Urinary bladder (tissue), 4 donors: ENCODE results near the gene SEMA3B. TPM values are rescaled to one million over a fixed set of nuclear protein-coding genes. Genes with fewer than 3 reads are reported as not detected.

Source experiments
- DNase-seq: peaks from one replicate; pipeline ENCODE4 v3.0.0-alpha.2; 2015; ENCODE audit errors: extremely low spot score
- H3K27ac ChIP-seq: one replicate; pipeline ENCODE4 v1.5.1; 2013; ENCODE audit warnings: low read depth, mild to moderate bottlenecking, moderate library complexity
- H3K36me3 ChIP-seq: one replicate; pipeline ENCODE4 v1.6.1; 2013; ENCODE audit warnings: mild to moderate bottlenecking, moderate library complexity; ENCODE audit not compliant: insufficient read depth
- H3K4me1 ChIP-seq: one replicate; pipeline ENCODE4 v1.6.1; 2013; ENCODE audit warnings: mild to moderate bottlenecking, moderate library complexity; ENCODE audit not compliant: insufficient read depth
- H3K4me3 ChIP-seq: one replicate; pipeline ENCODE4 v1.5.1; 2013; ENCODE audit warnings: low read depth, low read length
- WGBS: extraction: QIAGEN DNeasy Blood & Tissue Kit; methylation state at CpG from one replicate; pipeline ENCODE4 v1.1.7; 2013; 5-methylcytosine and 5-hydroxymethylcytosine counted together
- polyA plus RNA-seq: library from polyadenylated mRNA; stranded (reverse); fragments of 200-250 nt; gene quantifications from one replicate; pipeline ENCODE4 v1.2.3, GENCODE V29; 2013
- total RNA-seq: library from RNA; depleted of rRNA; stranded (reverse); fragments of >200 nt; gene quantifications from one replicate; pipeline ENCODE4 v1.2.3, GENCODE V29; 2014
- donor health status: healthy with polysubstance abuse.
- donor health status: healthy.

SEMA3B gene
- total and polyA plus RNA-seq, 2 donors, result 35.5 to 63.4 TPM

DNA sequence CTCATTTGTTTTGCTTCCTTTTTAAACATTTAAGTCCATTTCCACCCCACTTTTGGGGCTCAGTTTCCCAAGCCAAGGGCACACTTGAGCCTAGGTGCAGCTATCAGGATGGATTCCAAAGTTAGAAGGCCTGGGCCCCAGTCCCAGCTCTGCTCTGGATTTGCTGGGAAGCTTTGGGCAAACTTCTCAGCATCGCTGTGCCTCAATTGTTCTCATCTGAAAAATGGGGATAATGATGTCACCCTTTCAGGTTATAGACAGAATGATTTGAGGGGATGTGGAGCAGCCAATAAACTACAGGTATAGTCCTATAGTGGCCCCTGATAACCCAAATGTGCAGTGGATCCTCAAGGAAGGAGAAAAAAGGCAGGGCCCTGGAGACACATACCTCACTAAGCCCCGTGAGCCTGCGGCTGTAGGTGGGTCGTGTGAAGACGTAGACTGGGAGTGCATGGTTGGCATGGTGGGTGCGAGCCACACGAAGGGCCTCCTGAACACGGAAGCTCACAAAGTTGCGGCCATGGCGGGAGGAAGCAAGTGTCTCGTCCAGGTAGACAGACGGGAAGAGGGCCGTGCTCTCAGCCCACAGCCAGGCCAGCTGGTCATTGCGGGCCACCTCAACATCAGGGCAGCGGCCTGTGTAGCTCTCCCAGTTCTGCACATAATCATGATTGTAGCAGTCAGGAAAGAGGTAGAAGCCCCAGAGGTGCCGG is 50.4 kb downstream of the SEMA3B start:
- Histone ChIP-seq H3K4me1 (no peaks in the 10 kb centered on the region), H3K36me3 (no peaks in the 10 kb centered on the region), H3K4me3 (no peak overlapping the region), H3K27ac (no peak overlapping the region)
- 86% methylated on average over 16 of the region's 16 CpGs for WGBS
- no peak for DNase-seq

DNA sequence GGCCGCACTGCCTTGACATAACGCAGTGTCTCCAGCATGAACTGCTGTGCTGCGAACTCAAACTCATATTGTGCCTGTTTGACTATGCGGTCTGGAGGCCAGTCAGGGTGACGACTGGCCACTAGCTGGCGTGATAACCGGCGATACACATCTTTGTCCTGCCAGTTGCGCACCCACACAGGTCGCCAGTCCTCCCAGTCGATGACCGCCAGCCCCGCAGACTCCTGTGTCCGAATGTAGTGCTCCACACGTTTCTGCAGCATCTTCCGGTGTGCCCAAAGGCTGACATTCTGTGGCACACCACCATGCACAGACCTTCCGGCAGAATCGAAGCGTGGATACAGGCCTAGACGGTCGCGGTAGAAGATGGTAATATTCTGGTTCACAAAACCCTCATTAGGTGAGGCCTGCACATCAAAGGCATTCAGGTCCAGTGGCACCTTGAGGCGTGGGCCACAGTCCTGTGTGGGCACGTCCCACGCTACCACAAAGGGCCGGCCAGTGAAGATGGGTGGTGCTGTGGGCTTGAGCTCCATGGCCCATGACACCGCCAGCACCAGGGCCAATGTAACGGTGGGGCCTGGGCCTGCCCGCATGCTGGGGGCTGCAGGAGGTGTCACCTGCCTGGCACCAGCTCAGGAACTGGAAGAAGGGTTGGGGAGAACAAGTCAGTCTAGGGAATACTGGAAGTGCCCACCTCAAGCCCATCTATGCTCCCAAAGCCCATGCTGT is 51.1 kb downstream of the SEMA3B start:
- 78% methylated on average over 29 of the region's 29 CpGs for WGBS
- Histone ChIP-seq H3K36me3 (no peaks in the 10 kb centered on the region), H3K4me1 (no peaks in the 10 kb centered on the region), H3K4me3 (peak overlapping the region; percentile 58), H3K27ac (no peak overlapping the region)
- no peak for DNase-seq

DNA sequence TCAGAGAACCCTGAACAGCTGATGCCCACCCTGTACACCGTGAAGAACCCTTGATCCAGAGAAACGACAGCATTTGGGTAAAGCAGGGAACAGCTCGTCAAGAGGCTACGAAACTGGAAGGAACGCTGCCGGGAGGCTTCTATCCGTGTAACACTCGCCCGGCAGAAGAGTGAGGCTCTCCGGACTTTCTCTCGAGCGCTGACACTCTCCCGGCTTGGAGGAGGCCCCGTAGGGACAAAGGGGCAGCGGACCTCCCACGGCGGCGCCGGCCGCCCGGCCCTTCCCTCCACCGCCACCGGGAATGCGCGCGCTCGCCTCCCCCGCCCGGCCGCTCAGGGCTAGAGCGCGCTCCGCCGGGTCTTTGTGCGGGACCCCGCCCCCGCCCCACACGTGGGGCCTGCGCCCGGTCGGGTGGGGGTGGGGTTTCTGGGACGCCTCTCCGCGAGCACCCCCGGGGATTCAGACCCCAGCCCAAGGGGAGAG is 51.9 kb downstream of the SEMA3B start:
- WGBS, result under 1% methylated on average over 45 of the region's 45 CpGs
- no peak for DNase-seq

DNA sequence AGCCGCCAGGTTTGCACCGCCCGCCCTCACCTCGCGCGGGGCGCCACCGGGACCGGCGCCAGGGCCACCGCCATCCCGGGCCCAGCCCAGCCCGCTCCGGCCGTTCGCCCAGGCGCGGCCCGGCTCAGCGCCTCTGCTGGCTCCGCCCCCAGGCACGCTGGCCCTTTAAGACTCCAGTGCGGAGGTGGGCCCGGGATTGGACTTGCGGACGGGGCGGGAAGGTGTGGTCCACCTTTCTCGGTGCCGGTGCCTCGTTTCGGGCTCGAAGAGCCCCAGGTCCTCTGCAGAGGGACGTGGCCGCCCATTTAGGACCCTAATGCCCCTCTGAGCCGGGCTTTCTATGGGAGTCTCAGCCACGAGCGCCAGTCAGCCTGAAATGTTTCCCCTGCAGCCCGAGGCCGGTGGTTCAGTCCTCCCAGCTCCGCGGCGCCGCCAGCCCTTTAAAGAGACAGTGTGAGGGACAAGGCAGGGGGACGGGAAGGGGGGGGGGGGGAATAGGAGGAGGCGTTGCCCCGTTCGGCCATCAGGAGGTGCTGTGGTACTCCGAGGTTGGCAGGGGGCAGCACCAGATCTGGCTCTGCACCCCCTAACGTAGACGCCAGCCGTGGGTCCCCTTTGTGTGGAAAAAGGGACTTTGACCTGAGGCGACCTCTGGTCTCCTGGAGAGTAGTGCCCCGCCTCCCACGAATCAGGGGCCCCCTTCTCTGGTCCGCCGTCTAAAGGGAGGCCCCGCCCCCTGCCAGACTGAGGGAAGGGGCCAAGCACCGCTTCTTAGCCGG is 52.6 kb downstream of the SEMA3B start:
- WGBS, result 1% methylated on average over 58 of the region's 59 CpGs
- Histone ChIP-seq H3K36me3 (no peaks in the 10 kb centered on the region), H3K4me3 (peak overlapping the region; percentile 58), H3K27ac (peak overlapping the region; percentile 90), H3K4me1 (no peaks in the 10 kb centered on the region)
- peak; percentile 80 for DNase-seq

More for the DNA sequence above, 51.9 kb downstream of the SEMA3B start:
- Histone ChIP-seq H3K36me3 (no peaks in the 10 kb centered on the region), H3K4me3 (peak overlapping the region; percentile 58), H3K27ac (peak overlapping the region; percentile 90), H3K4me1 (no peaks in the 10 kb centered on the region)

DNA sequence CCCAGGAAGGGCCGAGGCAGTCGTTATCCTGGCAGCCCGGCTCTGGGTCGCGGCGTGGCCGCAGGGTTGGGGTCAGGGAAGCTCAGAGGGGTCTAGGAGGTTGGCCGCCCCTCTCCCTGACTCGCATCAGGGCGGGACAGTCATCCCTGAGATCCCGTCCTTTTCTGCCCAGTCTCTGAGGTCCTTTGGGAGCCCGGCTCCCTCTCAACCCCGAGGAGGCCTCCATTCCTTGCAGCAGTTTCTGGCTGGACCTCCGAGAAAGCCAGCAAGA is 53.1 kb downstream of the SEMA3B start:
- H3K4me1 ChIP-seq, result no peaks in the 10 kb centered on the region
- peak overlapping the region; percentile 58 for H3K4me3 ChIP-seq
- no peaks in the 10 kb centered on the region for H3K36me3 ChIP-seq
- peak overlapping the region; percentile 0 for H3K27ac ChIP-seq
- no peak for DNase-seq
- 10% methylated on average over 14 of the region's 14 CpGs for WGBS

DNA sequence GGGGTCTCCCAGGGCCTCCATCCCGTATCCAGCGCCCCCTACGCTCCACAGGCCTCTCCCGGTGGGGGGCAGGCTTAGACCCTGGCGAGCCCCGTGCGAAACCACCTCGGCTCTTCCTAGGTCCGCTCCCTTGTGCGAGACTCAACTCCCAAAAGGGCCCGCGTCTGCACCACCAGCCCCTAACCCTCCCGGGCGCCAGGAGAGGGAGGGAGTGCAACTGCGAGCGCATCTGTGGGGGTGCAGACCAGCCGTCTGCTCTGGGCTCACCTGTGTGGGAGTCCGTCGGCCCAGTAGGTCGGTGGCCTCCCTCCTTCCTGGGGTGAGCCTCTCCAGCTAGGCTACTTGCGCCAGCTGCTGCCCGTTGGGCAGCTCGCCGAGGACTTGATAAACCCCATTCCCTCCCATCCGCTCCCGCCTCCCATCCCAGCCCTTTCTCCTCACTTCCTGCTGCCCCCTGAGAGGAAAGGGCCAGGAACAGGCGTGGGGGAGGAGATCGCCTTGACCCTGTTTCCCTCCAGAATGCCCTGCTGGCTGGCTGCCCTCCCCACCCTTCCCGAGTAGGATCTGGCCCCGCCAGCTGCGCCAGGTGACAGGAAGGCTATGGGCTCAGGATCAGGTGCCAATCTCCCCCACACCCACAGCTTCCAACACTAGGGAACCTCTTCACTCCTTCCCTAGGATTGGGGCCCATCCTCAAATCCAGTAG is 53.6 kb downstream of the SEMA3B start, which contains the start of gene HYAL2:
Gene HYAL2, minus strand, starts transcription at position 360 of the 706 bp plus-strand sequence. CDS start 2,256 bp downstream, outside the sequence.
- no peak for DNase-seq
- WGBS, result 32% methylated on average over 31 of the region's 31 CpGs
- Histone ChIP-seq H3K4me3 (peak within 1 kb of the TSS; percentile 58), H3K36me3 (no peaks in the 10 kb centered on the region), H3K27ac (peak within 1 kb of the TSS; percentile 90), H3K4me1 (peaks cover 3% of the 10 kb centered on the region)

DNA sequence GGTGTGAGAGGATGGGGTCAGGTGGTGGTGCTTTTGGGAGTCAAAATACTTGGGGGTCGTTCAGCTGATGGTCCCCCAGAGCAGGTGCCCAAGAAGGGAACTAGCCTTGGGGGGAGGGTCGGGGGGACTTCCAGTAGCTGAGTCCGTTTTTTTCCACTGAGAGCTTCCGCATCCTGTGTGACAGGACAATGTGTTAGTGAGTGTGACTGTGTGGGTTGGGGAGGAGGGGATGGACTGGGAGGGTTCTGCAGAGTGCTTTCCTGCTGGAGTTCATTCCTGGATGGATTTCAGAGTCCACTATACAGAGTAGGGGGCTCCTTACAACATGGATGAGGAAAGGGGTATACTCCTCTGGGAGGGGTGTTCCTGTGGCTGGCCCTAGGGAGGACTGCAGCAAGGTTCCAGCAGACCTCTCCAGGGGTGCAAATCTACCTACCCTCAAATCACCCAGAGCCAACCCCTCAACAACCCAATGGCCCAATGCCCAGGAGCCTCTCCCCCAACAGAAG is 54.2 kb downstream of the SEMA3B start:
- Histone ChIP-seq H3K4me3 (no peak overlapping the region), H3K36me3 (no peaks in the 10 kb centered on the region), H3K27ac (no peak overlapping the region), H3K4me1 (peaks cover 3% of the 10 kb centered on the region)
- WGBS, result 43% methylated on average over 4 of the region's 4 CpGs
- DNase-seq, result no peak

DNA sequence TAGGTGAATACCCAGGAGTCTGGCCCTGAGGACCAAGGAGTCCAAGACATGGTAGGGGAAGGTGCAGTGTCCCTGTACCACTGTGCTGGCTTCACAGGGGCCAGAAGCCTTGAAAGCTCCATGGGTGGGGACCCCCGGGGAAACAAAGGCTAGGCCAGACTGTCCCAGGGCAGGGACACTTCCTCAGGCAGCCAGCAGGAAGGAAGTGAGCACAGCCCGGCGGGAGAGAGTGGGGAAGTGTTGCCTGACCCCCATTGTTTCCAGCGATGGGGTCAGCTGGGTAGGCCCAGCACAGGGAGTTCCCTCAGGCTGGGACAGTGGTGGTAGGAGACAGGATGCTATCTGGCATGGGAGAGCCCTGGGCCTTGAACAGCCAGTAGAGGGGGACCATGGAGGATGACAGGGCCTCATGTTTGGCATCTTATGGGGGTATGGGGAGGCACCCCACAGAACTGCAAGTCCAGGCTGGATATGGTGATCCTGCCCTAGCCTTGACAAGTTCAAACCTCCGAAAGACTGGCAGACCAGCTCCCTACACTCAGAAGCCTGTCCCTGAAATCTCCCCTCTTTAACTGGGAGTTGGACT is 54.8 kb downstream of the SEMA3B start:
- Histone ChIP-seq H3K4me3 (no peak overlapping the region), H3K27ac (no peak overlapping the region), H3K4me1 (peaks cover 3% of the 10 kb centered on the region), H3K36me3 (no peaks in the 10 kb centered on the region)
- WGBS, result 72% methylated on average over 5 of the region's 5 CpGs
- no peak for DNase-seq

DNA sequence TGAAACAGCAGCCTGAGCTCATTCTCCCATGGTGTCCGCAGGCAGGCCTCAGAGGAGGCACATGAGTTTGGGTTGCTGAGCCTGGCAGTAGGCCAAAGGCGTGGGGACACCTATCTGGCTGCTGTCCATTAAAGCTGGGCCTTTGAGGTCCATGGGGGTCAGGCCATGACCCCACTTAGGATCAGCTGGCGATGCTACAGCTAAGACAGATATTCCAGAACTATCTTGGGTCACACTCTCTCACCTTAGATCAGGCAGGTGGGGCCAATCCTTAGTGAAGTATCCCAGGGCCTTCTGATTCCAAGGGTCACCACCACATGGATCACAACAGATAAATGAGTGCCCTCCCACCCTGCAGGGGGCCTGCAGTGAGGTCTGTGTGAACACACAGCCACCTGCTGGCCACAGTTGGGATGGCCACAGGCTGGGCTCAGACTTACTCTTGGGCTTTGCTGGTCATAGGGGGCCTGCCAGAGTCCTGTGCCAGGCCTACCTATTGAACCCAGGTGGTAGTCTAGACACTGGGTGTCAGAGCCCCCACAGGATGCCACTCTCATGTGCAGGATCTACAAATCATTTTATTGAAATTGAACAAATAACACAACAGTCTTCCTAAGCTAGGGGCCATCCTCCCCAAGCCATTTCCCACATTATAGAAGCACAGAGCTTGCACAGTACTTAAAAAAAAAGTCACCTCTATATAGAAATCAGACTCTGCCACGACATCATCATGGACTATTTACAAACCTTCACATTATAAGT is 55.6 kb downstream of the SEMA3B start:
- Histone ChIP-seq H3K4me3 (no peak overlapping the region), H3K4me1 (peaks cover 3% of the 10 kb centered on the region), H3K27ac (no peak overlapping the region), H3K36me3 (no peaks in the 10 kb centered on the region)
- WGBS, result 48% methylated on average over 4 of the region's 4 CpGs
- DNase-seq, result no peak

DNA sequence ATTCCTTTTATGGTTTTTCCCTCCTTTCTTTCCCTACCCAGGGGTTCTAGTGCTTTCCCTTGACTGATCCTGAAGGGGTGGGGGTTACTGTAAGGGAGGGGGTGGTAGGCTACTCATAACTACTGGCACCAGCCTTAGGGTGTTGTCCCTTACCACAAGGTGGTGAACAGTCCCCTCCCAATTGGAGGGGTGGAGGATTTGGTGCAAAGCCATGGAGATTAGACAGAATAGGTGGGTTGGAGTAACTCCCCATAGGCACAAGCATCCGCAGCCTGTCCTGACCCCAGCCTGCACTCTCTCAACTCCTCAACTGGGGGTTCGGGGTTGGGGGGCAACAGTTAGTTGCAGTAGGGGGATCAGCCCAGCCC is 56.1 kb downstream of the SEMA3B start:
- no peak for DNase-seq
- no peaks in the 10 kb centered on the region for H3K36me3 ChIP-seq
- no peak overlapping the region for H3K27ac ChIP-seq
- no peak overlapping the region for H3K4me3 ChIP-seq
- H3K4me1 ChIP-seq, result peaks cover 3% of the 10 kb centered on the region
- whole genome bisulfite sequencing, result 92% methylated on average over 2 of the region's 2 CpGs

DNA sequence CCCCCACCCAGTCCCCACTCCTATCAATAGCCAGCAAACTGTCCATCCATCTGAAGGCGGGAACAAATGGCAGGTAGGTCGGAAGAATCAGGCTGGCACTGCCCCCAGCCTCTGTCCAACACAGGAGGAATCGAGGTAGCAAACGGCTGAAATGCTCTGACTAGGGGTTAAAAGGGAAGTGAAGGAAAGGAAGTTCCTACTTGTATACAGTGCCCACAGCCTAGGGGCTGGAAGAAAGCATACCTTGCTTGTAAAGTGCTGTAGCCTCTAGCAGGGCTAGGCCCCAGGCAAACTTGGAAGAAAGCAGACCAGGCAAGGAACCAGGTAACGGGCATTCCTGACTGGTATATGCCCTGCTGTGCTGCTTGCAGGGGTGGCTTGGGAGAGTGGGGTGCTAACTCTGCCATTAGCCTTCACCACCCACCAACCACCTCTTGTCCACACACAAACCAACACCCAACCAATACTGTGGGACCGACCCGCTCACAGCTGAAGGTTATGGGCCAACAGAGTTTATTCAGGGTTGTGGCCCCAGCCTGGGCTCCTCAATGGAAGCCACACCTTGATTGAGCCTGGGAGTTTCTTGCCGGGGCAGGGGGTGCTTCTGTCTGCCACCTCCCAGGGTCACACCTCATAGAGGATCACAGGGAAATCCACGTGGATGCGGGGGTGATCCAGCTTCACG is 56.7 kb downstream of the SEMA3B start:
- 88% methylated on average over 11 of the region's 11 CpGs for WGBS
- Histone ChIP-seq H3K36me3 (peaks cover 2% of the 10 kb centered on the region), H3K4me3 (no peak overlapping the region), H3K27ac (no peak overlapping the region), H3K4me1 (peaks cover 3% of the 10 kb centered on the region)
- no peak for DNase-seq

DNA sequence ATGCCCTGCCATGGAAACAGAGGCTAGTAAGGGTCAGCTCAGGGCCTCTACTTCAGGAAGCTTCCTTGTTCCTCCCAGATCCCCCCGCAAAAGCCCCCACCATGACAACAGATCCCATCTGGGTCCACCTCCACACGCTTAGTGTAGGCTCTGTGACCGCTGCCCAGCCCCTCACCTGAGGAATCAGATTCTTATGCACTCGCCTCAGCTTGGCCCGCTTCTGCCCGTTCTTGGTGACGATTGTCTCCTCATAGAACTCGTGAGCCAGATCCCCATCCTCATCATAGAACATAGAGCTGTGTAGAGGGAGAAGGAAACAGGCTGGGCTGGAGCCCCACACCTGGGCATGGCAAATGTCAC is 57.2 kb downstream of the SEMA3B start:
- peaks cover 3% of the 10 kb centered on the region for H3K36me3 ChIP-seq
- H3K4me3 ChIP-seq, result no peak overlapping the region
- WGBS, result 91% methylated on average over 8 of the region's 8 CpGs
- no peak overlapping the region for H3K27ac ChIP-seq
- no peak for DNase-seq
- H3K4me1 ChIP-seq, result peaks cover 3% of the 10 kb centered on the region
